SK-N-SH (cell line): Measurements from ENCODE around the gene ZGRF1. TPM values are rescaled to one million over a fixed set of nuclear protein-coding genes. Genes with fewer than 3 reads are reported as not detected.
"Not testable (repeated sequence)": the region's sequence is repeated elsewhere in the genome, so short reads cannot be mapped to it uniquely, and the experiment has no call there.

Experiments used
- CTCF ChIA-PET: fragments of 300-600, 350-600 bp; formaldehyde crosslinking; extraction: SDS; loops from one replicate; lab custom pipeline; 2021; lab: Yijun Ruan, JAX
- POLR2A ChIA-PET: fragments of 350-600 bp; sonication (Branson Sonifier 250); formaldehyde crosslinking; extraction: SDS; loops from one replicate; lab custom pipeline; 2020; ENCODE audit warnings: antibody characterized with exemption, inconsistent platforms; lab: Yijun Ruan, JAX
- DNase-seq: peaks from one replicate; pipeline ENCODE4 v3.0.0; 2012
- H2AFZ ChIP-seq: fragments of 200-600 bp; sonication (generic); 2 replicates; pipeline ENCODE4 v1.8.1; 2016; ENCODE audit warnings: antibody characterized with exemption, mild to moderate bottlenecking, low read depth
- H3F3A ChIP-seq: fragments of 200-600 bp; sonication (generic); replicated peaks from 2 replicates; pipeline ENCODE3; 2016; ENCODE audit warnings: antibody characterized with exemption, mild to moderate bottlenecking; ENCODE audit not compliant: insufficient read depth
- H3K27ac ChIP-seq, 2 experiments: fragments of 200-500 bp in 1 of 2; fragments of 200-600 bp in 1 of 2; sonication (Bioruptor generic) in 1 of 2; sonication (generic), shearing (Covaris generic) in 1 of 2; 2 replicates each; pipeline versions ENCODE4 v1.5.1 to v1.6.1; 2014 to 2016; ENCODE audit warnings: low read depth in 2 of 2, inconsistent platforms in 1 of 2, low read length in 1 of 2, mild to moderate bottlenecking in 1 of 2, mixed read lengths in 1 of 2
- H3K27me3 ChIP-seq: fragments of 200-600 bp; sonication (generic), shearing (Covaris generic); 2 replicates; pipeline ENCODE4 v1.6.1; 2016; ENCODE audit warnings: mixed run types; ENCODE audit not compliant: insufficient read depth
- H3K36me3 ChIP-seq, 2 experiments: fragments of 200-500 bp in 1 of 2; fragments of 200-600 bp in 1 of 2; sonication (Bioruptor generic) in 1 of 2; sonication (generic) in 1 of 2; replicated peaks in 1 of 2; 2 replicates each; pipeline versions ENCODE3 to v1.5.1; 2014 to 2016; ENCODE audit warnings: low read length in 1 of 2, mild to moderate bottlenecking in 1 of 2; ENCODE audit not compliant: insufficient read depth in 2 of 2, control insufficient read depth in 1 of 2
- H3K4me1 ChIP-seq, 2 experiments: fragments of 200-500 bp in 1 of 2; fragments of 200-600 bp in 1 of 2; sonication (Bioruptor generic) in 1 of 2; sonication (generic), shearing (Covaris generic) in 1 of 2; 2 replicates each; pipeline versions ENCODE4 v1.5.1 to v1.6.1; 2014 to 2016; ENCODE audit warnings: low read depth in 1 of 2, low read length in 1 of 2, mixed run types in 1 of 2; ENCODE audit not compliant: insufficient read depth in 2 of 2, control insufficient read depth in 1 of 2
- H3K4me2 ChIP-seq: fragments of 200-600 bp; sonication (generic), shearing (Covaris generic); 2 replicates; pipeline ENCODE4 v1.6.1; 2017; ENCODE audit warnings: mixed run types
- H3K4me3 ChIP-seq, 2 experiments: fragments of 200-500 bp in 1 of 2; fragments of 200-600 bp in 1 of 2; sonication (Bioruptor generic) in 1 of 2; sonication (generic), shearing (Covaris generic) in 1 of 2; 2 replicates each; pipeline versions ENCODE4 v1.5.1 to v1.8.1; 2014 to 2016; ENCODE audit warnings: low read depth in 2 of 2, inconsistent platforms in 1 of 2, low read length in 1 of 2, mild to moderate bottlenecking in 1 of 2, mixed read lengths in 1 of 2, moderate library complexity in 1 of 2
- H3K79me2 ChIP-seq: fragments of 200-600 bp; sonication (generic); 2 replicates; pipeline ENCODE4 v1.8.1; 2017; ENCODE audit warnings: mild to moderate bottlenecking; ENCODE audit not compliant: insufficient read depth
- H3K9ac ChIP-seq: fragments of 200-600 bp; sonication (generic); 2 replicates; pipeline ENCODE4 v1.6.1; 2017; ENCODE audit warnings: mixed run types
- H3K9me2 ChIP-seq: fragments of 200-600 bp; sonication (generic); 2 replicates; pipeline ENCODE4 v1.6.1; 2017; ENCODE audit warnings: mixed run types
- H3K9me3 ChIP-seq: fragments of 200-600 bp; sonication (generic); 2 replicates; pipeline ENCODE4 v1.6.1; 2017; ENCODE audit warnings: mixed run types, mild to moderate bottlenecking, moderate library complexity
- H4K20me1 ChIP-seq: fragments of 200-600 bp; sonication (generic); 2 replicates; pipeline ENCODE4 v1.6.1; 2017; ENCODE audit warnings: mild to moderate bottlenecking, mixed run types; ENCODE audit not compliant: insufficient read depth
- CHD2 ChIP-seq: fragments of 150-350 bp; IDR thresholded peaks from 2 replicates; pipeline ENCODE4 v1.6.1; 2018; ENCODE audit warnings: low read length; ENCODE audit not compliant: partially characterized antibody
- EP300 ChIP-seq, 2 experiments: IDR thresholded peaks; 2 replicates each; pipeline versions ENCODE4 v1.4.0 to v1.6.1; 2012; ENCODE audit warnings: borderline replicate concordance in 1 of 2, low read depth in 1 of 2, low read length in 1 of 2
- FOXM1 ChIP-seq: IDR thresholded peaks from 2 replicates; pipeline ENCODE4 v1.4.0; 2012; ENCODE audit warnings: low read depth, mild to moderate bottlenecking
- GATA2 ChIP-seq: sonication (generic); formaldehyde crosslinking; IDR thresholded peaks from 2 replicates; pipeline ENCODE4 v1.5.0; 2020; ENCODE audit warnings: mild to moderate bottlenecking, missing genetic modification reagents
- MEF2A ChIP-seq: IDR thresholded peaks from 2 replicates; pipeline ENCODE4 v1.4.0; 2012; ENCODE audit warnings: low read depth, borderline replicate concordance
- POLR2AphosphoS5 ChIP-seq: IDR thresholded peaks from 2 replicates; pipeline ENCODE4 v1.6.1; 2012; ENCODE audit warnings: low read depth, low read length
- RCOR1 ChIP-seq: fragments of 150-350 bp; IDR thresholded peaks from 2 replicates; pipeline ENCODE4 v1.6.1; 2017; ENCODE audit warnings: antibody characterized with exemption, low read length
- RFX5 ChIP-seq: IDR thresholded peaks from 2 replicates; pipeline ENCODE4 v1.6.1; 2012; ENCODE audit warnings: mild to moderate bottlenecking, improper control_type of control experiment, low read length
- RXRA ChIP-seq: IDR thresholded peaks from 2 replicates; pipeline ENCODE4 v1.4.0; 2012; ENCODE audit warnings: low read depth, mild to moderate bottlenecking, borderline replicate concordance
- TCF12 ChIP-seq: IDR thresholded peaks from 2 replicates; pipeline ENCODE4 v1.4.0; 2012
- TEAD4 ChIP-seq: IDR thresholded peaks from 2 replicates; pipeline ENCODE4 v1.4.0; 2012; ENCODE audit warnings: mild to moderate bottlenecking, borderline replicate concordance; ENCODE audit not compliant: insufficient read depth
- YY1 ChIP-seq: IDR thresholded peaks from 2 replicates; pipeline ENCODE4 v1.4.0; 2012; ENCODE audit warnings: low read depth, mild to moderate bottlenecking
- WGBS: methylation state at CpG from one replicate; pipeline ENCODE4 v1.1.6; 2017; ENCODE audit warnings: low lambda C conversion rate; 5-methylcytosine and 5-hydroxymethylcytosine counted together
- polyA plus RNA-seq, 3 experiments: library from polyadenylated mRNA; depleted of rRNA; stranded (reverse); fragments of >200 nt; gene quantifications; 2 replicates each; pipeline ENCODE4 v1.2.3, GENCODE V29; 2012
- TF ChIP-seq, protein P1 (sequence below): fragments of 200-600 bp; sonication (generic); IDR thresholded peaks from 2 replicates; pipeline ENCODE4 v1.6.1; 2017; ENCODE audit warnings: antibody characterized with exemption, mild to moderate bottlenecking, moderate library complexity
- TF ChIP-seq, protein P2 (sequence below): fragments of 150-350 bp; IDR thresholded peaks from 2 replicates; pipeline ENCODE4 v1.6.1; 2016; ENCODE audit warnings: mild to moderate bottlenecking, low read depth, low read length
- TF ChIP-seq, protein P3 (sequence below): IDR thresholded peaks from 2 replicates; pipeline ENCODE4; 2012
- TF ChIP-seq, protein P4 (sequence below): IDR thresholded peaks from 2 replicates; pipeline ENCODE4 v1.4.0; 2012; ENCODE audit warnings: low read depth, borderline replicate concordance

Gene ZGRF1
- polyA plus RNA-seq, 1 of the 3 experiments (the other 2 are of a cell fraction), result 2.4 TPM

DNA sequence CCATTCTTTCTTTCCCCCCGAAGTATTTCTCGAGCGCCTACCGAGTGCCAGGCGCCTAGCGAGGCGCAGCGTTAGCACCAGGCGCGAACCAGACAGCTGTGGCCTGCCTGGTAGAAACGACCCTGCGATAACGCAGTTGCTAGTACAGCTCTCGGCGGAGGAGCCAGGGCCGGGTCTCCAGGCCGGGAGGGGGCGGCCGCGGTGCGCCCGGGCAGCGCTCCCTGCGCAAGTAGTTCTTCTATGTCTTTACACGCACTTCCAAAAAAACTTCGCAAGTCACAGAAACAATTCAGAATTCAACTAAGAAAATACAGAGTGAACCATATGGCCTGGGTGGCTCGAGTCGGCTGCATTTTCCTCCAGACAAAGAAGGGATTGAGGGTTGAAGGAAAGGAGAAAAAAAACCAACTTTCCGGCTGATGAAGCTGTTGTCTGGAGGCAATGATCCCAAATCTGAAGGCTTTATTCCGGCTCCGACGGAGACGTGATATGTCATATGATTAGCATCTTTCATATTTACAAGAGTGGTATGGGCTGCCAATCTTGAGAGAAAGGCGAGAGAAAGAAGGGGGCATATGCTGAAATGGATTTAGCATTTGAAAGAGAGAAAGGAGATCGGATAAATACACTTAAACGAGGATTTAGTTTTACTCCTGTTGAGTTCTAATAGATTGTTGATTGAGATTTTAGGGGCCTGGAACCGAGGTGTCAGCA lies 113.5 kb downstream of the ZGRF1 start:
- CTCF ChIA-PET, result interaction anchor here (0.9 to 1.7 kb wide), 5 partner anchors 8 to 195 kb away, joined by 3 to 5 read pairs (median 4); no protein-coding TSS in a partner anchor
- TF ChIP-seq CHD2 (no peak), YY1 (no peak), RCOR1 (no peak), GATA2 (CRISPR knock-in tag) (no peak), RXRA (no peak), FOXM1 (no peak), TCF12 (no peak), EP300 (IDR thresholded peaks at IDR 0.05; ENCODE audit: borderline replicate concordance in 1 of 2, low read depth in 1 of 2, low read length in 1 of 2) (no peak), POLR2AphosphoS5 (no peak), TEAD4 (no peak), RFX5 (no peak), MEF2A (no peak)
- TF ChIP-seq, protein P1, sequence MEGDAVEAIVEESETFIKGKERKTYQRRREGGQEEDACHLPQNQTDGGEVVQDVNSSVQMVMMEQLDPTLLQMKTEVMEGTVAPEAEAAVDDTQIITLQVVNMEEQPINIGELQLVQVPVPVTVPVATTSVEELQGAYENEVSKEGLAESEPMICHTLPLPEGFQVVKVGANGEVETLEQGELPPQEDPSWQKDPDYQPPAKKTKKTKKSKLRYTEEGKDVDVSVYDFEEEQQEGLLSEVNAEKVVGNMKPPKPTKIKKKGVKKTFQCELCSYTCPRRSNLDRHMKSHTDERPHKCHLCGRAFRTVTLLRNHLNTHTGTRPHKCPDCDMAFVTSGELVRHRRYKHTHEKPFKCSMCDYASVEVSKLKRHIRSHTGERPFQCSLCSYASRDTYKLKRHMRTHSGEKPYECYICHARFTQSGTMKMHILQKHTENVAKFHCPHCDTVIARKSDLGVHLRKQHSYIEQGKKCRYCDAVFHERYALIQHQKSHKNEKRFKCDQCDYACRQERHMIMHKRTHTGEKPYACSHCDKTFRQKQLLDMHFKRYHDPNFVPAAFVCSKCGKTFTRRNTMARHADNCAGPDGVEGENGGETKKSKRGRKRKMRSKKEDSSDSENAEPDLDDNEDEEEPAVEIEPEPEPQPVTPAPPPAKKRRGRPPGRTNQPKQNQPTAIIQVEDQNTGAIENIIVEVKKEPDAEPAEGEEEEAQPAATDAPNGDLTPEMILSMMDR, result no peak
- TF ChIP-seq, protein P2, sequence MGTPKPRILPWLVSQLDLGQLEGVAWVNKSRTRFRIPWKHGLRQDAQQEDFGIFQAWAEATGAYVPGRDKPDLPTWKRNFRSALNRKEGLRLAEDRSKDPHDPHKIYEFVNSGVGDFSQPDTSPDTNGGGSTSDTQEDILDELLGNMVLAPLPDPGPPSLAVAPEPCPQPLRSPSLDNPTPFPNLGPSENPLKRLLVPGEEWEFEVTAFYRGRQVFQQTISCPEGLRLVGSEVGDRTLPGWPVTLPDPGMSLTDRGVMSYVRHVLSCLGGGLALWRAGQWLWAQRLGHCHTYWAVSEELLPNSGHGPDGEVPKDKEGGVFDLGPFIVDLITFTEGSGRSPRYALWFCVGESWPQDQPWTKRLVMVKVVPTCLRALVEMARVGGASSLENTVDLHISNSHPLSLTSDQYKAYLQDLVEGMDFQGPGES, result no peak
- TF ChIP-seq, protein P3, sequence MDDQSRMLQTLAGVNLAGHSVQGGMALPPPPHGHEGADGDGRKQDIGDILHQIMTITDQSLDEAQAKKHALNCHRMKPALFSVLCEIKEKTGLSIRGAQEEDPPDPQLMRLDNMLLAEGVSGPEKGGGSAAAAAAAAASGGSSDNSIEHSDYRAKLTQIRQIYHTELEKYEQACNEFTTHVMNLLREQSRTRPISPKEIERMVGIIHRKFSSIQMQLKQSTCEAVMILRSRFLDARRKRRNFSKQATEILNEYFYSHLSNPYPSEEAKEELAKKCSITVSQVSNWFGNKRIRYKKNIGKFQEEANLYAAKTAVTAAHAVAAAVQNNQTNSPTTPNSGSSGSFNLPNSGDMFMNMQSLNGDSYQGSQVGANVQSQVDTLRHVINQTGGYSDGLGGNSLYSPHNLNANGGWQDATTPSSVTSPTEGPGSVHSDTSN, result no peak
- TF ChIP-seq, protein P4, sequence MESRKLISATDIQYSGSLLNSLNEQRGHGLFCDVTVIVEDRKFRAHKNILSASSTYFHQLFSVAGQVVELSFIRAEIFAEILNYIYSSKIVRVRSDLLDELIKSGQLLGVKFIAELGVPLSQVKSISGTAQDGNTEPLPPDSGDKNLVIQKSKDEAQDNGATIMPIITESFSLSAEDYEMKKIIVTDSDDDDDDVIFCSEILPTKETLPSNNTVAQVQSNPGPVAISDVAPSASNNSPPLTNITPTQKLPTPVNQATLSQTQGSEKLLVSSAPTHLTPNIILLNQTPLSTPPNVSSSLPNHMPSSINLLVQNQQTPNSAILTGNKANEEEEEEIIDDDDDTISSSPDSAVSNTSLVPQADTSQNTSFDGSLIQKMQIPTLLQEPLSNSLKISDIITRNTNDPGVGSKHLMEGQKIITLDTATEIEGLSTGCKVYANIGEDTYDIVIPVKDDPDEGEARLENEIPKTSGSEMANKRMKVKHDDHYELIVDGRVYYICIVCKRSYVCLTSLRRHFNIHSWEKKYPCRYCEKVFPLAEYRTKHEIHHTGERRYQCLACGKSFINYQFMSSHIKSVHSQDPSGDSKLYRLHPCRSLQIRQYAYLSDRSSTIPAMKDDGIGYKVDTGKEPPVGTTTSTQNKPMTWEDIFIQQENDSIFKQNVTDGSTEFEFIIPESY, result no peak
- H4K20me1 ChIP-seq, result no peaks in the 10 kb centered on the region
- H2AFZ ChIP-seq, result no peak overlapping the region
- H3F3A ChIP-seq, result peaks cover 3% of the 10 kb centered on the region
- H3K9me2 ChIP-seq, result no peaks in the 10 kb centered on the region
- H3K27ac ChIP-seq, result no peak overlapping the region
- 88% methylated on average over 37 of the region's 37 CpGs for WGBS
- POLR2A ChIA-PET, result no interaction called here
- no peaks in the 10 kb centered on the region for H3K79me2 ChIP-seq
- H3K4me2 ChIP-seq, result no peak overlapping the region
- DNase-seq, result no peak
- peaks cover 0 to 10% of the 10 kb centered on the region in 2 experiments; a peak in 2 of 4 replicates for H3K4me1 ChIP-seq
- peaks cover 24% of the 10 kb centered on the region; the same call in 1 of the 2 replicates for H3K27me3 ChIP-seq
- H3K36me3 ChIP-seq, result no peaks in the 10 kb centered on the region
- no peaks in the 10 kb centered on the region for H3K9me3 ChIP-seq
- H3K9ac ChIP-seq, result no peak overlapping the region
- no peak overlapping the region for H3K4me3 ChIP-seq

DNA sequence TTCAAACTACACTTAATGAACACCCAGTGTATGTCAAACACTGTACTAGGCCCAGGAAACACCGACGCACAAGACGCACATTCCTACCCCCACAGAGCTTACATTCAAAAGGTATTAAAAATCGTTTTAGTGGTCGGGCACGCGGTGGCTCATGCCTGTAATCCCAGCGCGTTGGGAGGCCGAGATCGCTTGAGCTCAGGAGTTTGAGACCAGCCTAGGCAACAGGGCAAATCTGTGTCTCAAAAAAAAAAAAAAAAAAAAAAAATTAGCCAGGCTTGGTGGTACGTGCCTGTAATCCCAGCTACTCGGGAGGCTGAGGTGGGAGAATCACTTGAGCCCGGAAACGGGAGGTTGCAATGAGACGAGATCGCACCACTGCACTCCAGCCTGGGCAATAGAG lies 114.3 kb downstream of the ZGRF1 start:
- Histone ChIP-seq H3K27me3 (peaks cover 31% of the 10 kb centered on the region; the same call in 1 of the 2 replicates), H3K4me1 (peaks cover 0 to 11% of the 10 kb centered on the region in 2 experiments; a peak in 2 of 4 replicates)
- H3K36me3 ChIP-seq, H3K9me2 ChIP-seq, H3K79me2 ChIP-seq, H3F3A ChIP-seq, H3K4me3 ChIP-seq, H3K9me3 ChIP-seq, POLR2A ChIA-PET, H3K4me2 ChIP-seq, DNase-seq, H2AFZ ChIP-seq, H3K27ac ChIP-seq, H4K20me1 ChIP-seq, H3K9ac ChIP-seq: not testable (repeated sequence)
- CTCF ChIA-PET, result interaction anchor here (1.3 to 2.5 kb wide), 3 partner anchors 9 to 64 kb away, joined by 3 to 6 read pairs (median 5); no protein-coding TSS in a partner anchor
- WGBS, result 91% methylated on average over 17 of the region's 17 CpGs
